Measurements from ENCODE around the gene SOX6. TPM values are rescaled to one million over a fixed set of nuclear protein-coding genes. Genes with fewer than 3 reads are reported as not detected.
A peak's percentile ranks its signal among the peaks of the same experiment; 100 is the strongest.

SOX6 gene
- total RNA-seq, 1 donor from 2014 or later: 1.4 TPM

GRCh38 chr11:15943418-15944197 is 412.7 kb downstream of the SOX6 start:
- Mint-ChIP-seq H3K36me3 (ENCODE audit: unreplicated experiment) (no peaks in the 10 kb centered on the region), H3K9me3 (ENCODE audit: unreplicated experiment) (peaks cover 1% of the 10 kb centered on the region), H3K27ac (ENCODE audit: unreplicated experiment) (no peak overlapping the region), H3K4me3 (ENCODE audit: unreplicated experiment) (no peak overlapping the region), H3K27me3 (ENCODE audit: unreplicated experiment) (no peaks in the 10 kb centered on the region), H3K4me1 (ENCODE audit: low read depth, unreplicated experiment) (no peaks in the 10 kb centered on the region)
- TF ChIP-seq CTCF (IDR thresholded peaks at IDR 0.05; ENCODE audit: partially characterized antibody, unreplicated experiment): no peak
- DNase-seq: no peak

GRCh38 chr11:15942936-15943335 is 413.4 kb downstream of the SOX6 start:
- Mint-ChIP-seq H3K27ac (ENCODE audit: unreplicated experiment) (no peak overlapping the region), H3K4me3 (ENCODE audit: unreplicated experiment) (no peak overlapping the region), H3K27me3 (ENCODE audit: unreplicated experiment) (no peaks in the 10 kb centered on the region), H3K9me3 (ENCODE audit: unreplicated experiment) (no peaks in the 10 kb centered on the region), H3K4me1 (ENCODE audit: low read depth, unreplicated experiment) (no peaks in the 10 kb centered on the region), H3K36me3 (ENCODE audit: unreplicated experiment) (no peaks in the 10 kb centered on the region)
- no peak for TF ChIP-seq CTCF (IDR thresholded peaks at IDR 0.05; ENCODE audit: partially characterized antibody, unreplicated experiment)
- no peak for DNase-seq

GRCh38 chr11:15942126-15942525 is 414.2 kb downstream of the SOX6 start:
- TF ChIP-seq CTCF (IDR thresholded peaks at IDR 0.05; ENCODE audit: partially characterized antibody, unreplicated experiment): no peak
- no peaks in the 10 kb centered on the region for H3K4me1 Mint-ChIP-seq (ENCODE audit: low read depth, unreplicated experiment)
- no peaks in the 10 kb centered on the region for H3K27me3 Mint-ChIP-seq (ENCODE audit: unreplicated experiment)
- no peak overlapping the region for H3K4me3 Mint-ChIP-seq (ENCODE audit: unreplicated experiment)
- H3K27ac Mint-ChIP-seq (ENCODE audit: unreplicated experiment): no peak overlapping the region
- DNase-seq: no peak
- H3K9me3 Mint-ChIP-seq (ENCODE audit: unreplicated experiment): no peaks in the 10 kb centered on the region
- no peaks in the 10 kb centered on the region for H3K36me3 Mint-ChIP-seq (ENCODE audit: unreplicated experiment)

- Mint-ChIP-seq H3K27me3 (ENCODE audit: unreplicated experiment) (no peaks in the 10 kb centered on the region), H3K36me3 (ENCODE audit: unreplicated experiment) (no peaks in the 10 kb centered on the region), H3K4me3 (ENCODE audit: unreplicated experiment) (no peak overlapping the region), H3K27ac (ENCODE audit: unreplicated experiment) (no peak overlapping the region), H3K4me1 (ENCODE audit: low read depth, unreplicated experiment) (no peaks in the 10 kb centered on the region), H3K9me3 (ENCODE audit: unreplicated experiment) (no peaks in the 10 kb centered on the region)
- DNase-seq: peak; percentile 73
- TF ChIP-seq CTCF (IDR thresholded peaks at IDR 0.05; ENCODE audit: partially characterized antibody, unreplicated experiment): peak; percentile 99
Observed at GRCh38 chr11:15941206-15941770, 415.1 kb downstream of the SOX6 start.
